ENCODE results near the gene ADAMTS17. TPM values are rescaled to one million over a fixed set of nuclear protein-coding genes. Genes with fewer than 3 reads are reported as not detected.

Gene ADAMTS17
- total RNA-seq, 1 experiment from 2014 or later: 4.2 TPM

GRCh38 chr15:100284191-100284590 lies 57.6 kb downstream of the ADAMTS17 start:
- H3K9me3 ChIP-seq (ENCODE audit: control insufficient read depth in 1 of 2, insufficient read depth in 1 of 2, low read depth in 1 of 2, low read length in 2 of 2): no peaks in the 10 kb centered on the region
- no peaks in the 10 kb centered on the region for H4K20me1 ChIP-seq (ENCODE audit: insufficient read depth)
- no peak for TF ChIP-seq ATF3 (IDR thresholded peaks at IDR 0.05)
- no peak for TF ChIP-seq ZNF274 (IDR thresholded peaks at IDR 0.05; ENCODE audit: low read depth, low read length)
- TF ChIP-seq EZH2 (IDR thresholded peaks at IDR 0.05): no peak
- TF ChIP-seq, protein P1, sequence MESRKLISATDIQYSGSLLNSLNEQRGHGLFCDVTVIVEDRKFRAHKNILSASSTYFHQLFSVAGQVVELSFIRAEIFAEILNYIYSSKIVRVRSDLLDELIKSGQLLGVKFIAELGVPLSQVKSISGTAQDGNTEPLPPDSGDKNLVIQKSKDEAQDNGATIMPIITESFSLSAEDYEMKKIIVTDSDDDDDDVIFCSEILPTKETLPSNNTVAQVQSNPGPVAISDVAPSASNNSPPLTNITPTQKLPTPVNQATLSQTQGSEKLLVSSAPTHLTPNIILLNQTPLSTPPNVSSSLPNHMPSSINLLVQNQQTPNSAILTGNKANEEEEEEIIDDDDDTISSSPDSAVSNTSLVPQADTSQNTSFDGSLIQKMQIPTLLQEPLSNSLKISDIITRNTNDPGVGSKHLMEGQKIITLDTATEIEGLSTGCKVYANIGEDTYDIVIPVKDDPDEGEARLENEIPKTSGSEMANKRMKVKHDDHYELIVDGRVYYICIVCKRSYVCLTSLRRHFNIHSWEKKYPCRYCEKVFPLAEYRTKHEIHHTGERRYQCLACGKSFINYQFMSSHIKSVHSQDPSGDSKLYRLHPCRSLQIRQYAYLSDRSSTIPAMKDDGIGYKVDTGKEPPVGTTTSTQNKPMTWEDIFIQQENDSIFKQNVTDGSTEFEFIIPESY (IDR thresholded peaks at IDR 0.05; ENCODE audit: extremely low read depth, insufficient replicate concordance, low read length): no peak
- TF ChIP-seq SIN3A (IDR thresholded peaks at IDR 0.05; ENCODE audit: low read depth): no peak
- no peak for TF ChIP-seq SP1 (IDR thresholded peaks at IDR 0.05; ENCODE audit: low read depth)
- TF ChIP-seq JUND (IDR thresholded peaks at IDR 0.05): no peak
- DNase-seq (ENCODE audit: low read depth, low spot score): no peak
- H3K4me3 ChIP-seq (replicated peaks in 1 of 2; ENCODE audit: low read depth in 1 of 2, low read length in 2 of 2): no peak overlapping the region
- H3K9me2 ChIP-seq (ENCODE audit: insufficient read depth): no peaks in the 10 kb centered on the region
- H3K9ac ChIP-seq (ENCODE audit: low read length): no peak overlapping the region
- BruUV-seq (replicated peaks): no TSS peak
- H3K36me3 ChIP-seq (ENCODE audit: control insufficient read depth in 1 of 2, insufficient read depth in 2 of 2, low read length in 2 of 2): no peaks in the 10 kb centered on the region
- H2AFZ ChIP-seq (ENCODE audit: low read depth, low read length, poor library complexity, severe bottlenecking): no peak overlapping the region
- no peaks in the 10 kb centered on the region for H3K79me2 ChIP-seq (ENCODE audit: insufficient read depth, low read length)
- ChIA-PET CTCF (no interaction called here), RAD21 (ENCODE audit: low non-redundant PET in 1 of 2, low total read pairs in 2 of 2, uncharacterized antibody in 2 of 2, unreplicated experiment in 2 of 2) (no interaction called here), POLR2A (no interaction called here)
- no peak overlapping the region for H3K27ac ChIP-seq (ENCODE audit: low read depth, low read length)
- no peaks in the 10 kb centered on the region for H3K27me3 ChIP-seq (ENCODE audit: insufficient read depth, low read length)
- H3K4me2 ChIP-seq (ENCODE audit: low read length): no peak overlapping the region
- intact Hi-C loops (cut with micrococcal nuclease): no loop called here
- no peak for ATAC-seq
- no peaks in the 10 kb centered on the region for H3K4me1 ChIP-seq (ENCODE audit: control insufficient read depth in 1 of 2, insufficient read depth in 2 of 2, low read length in 2 of 2)

Measured in HCT116 (cell line).